Measurements from ENCODE around the gene RDH5.

Gene RDH5

GRCh38 chr12:55767156-55767555, 47.0 kb downstream of the RDH5 start:
- no peak for FAIRE-seq
- DNase-seq (ENCODE audit: insufficient read length, low spot score) = no peak
- TF ChIP-seq CTCF (IDR thresholded peaks at IDR 0.05; ENCODE audit: insufficient read depth, missing control alignments) = no peak

GRCh38 chr12:55771736-55772135, 51.5 kb downstream of the RDH5 start:
- FAIRE-seq (no peak), DNase-seq (ENCODE audit: insufficient read length, low spot score) (no peak)
- TF ChIP-seq CTCF (IDR thresholded peaks at IDR 0.05; ENCODE audit: insufficient read depth, missing control alignments) = no peak

Data from D721Med (cell line).